Gastroesophageal sphincter (tissue), 4 donors: ENCODE results near the gene FAM32A. TPM values are rescaled to one million over a fixed set of nuclear protein-coding genes. Genes with fewer than 3 reads are reported as not detected.

Source experiments
- ATAC-seq: fragments of 150-250 bp; one replicate; pipeline ENCODE4 v1.9.1; 2016; ENCODE audit warnings: mild to moderate bottlenecking, moderate library complexity
- H3K27ac ChIP-seq, 4 donors: fragments of 200-600 bp; sonication (generic) in 3 of 4; 1 replicate in 3 of 4; 2 replicates in 1 of 4; pipeline ENCODE4 v1.5.1; 2016 to 2019
- H3K27me3 ChIP-seq: fragments of 200-600 bp; sonication (generic); one replicate; pipeline ENCODE4 v1.5.1; 2019
- H3K36me3 ChIP-seq, 2 donors: fragments of 200-600 bp; sonication (generic); one replicate each; pipeline ENCODE4 v1.5.1; 2019; ENCODE audit warnings: control low read depth in 1 of 2
- H3K4me1 ChIP-seq, 3 donors: fragments of 200-600 bp; sonication (generic); 1 replicate in 2 of 3; 2 replicates in 1 of 3; pipeline ENCODE4 v1.5.1; 2016 to 2019; ENCODE audit warnings: control low read depth in 2 of 3
- H3K4me3 ChIP-seq, 2 donors: fragments of 200-600 bp; sonication (generic); one replicate each; pipeline ENCODE4 v1.5.1; 2019; ENCODE audit warnings: mild to moderate bottlenecking in 1 of 2, moderate library complexity in 1 of 2
- H3K9me3 ChIP-seq, 3 donors: fragments of 200-600 bp; sonication (generic); one replicate each; pipeline ENCODE4 v1.5.1; 2017 to 2019; ENCODE audit warnings: control low read depth in 2 of 3
- CTCF ChIP-seq, 4 experiments: fragments of 200-600 bp in 2 of 4; fragments of 450-650 bp in 2 of 4; sonication (generic) in 1 of 4; IDR thresholded peaks; one replicate each; pipeline ENCODE4 v1.5.1; 2017 to 2019; ENCODE audit warnings: antibody characterized with exemption in 4 of 4, mild to moderate bottlenecking in 2 of 4, moderate library complexity in 2 of 4
- EP300 ChIP-seq: sonication (generic); formaldehyde crosslinking; IDR thresholded peaks from one replicate; pipeline ENCODE4 v1.6.1; 2017; ENCODE audit warnings: antibody characterized with exemption, mild to moderate bottlenecking
- POLR2A ChIP-seq, 2 donors: fragments of 450-650 bp; IDR thresholded peaks; one replicate each; pipeline ENCODE4 v1.6.1; 2017; ENCODE audit warnings: antibody characterized with exemption in 2 of 2, mild to moderate bottlenecking in 2 of 2, moderate library complexity in 1 of 2
- POLR2AphosphoS5 ChIP-seq: sonication (generic); formaldehyde crosslinking; IDR thresholded peaks from one replicate; pipeline ENCODE4 v1.6.1; 2017; ENCODE audit warnings: antibody characterized with exemption
- WGBS, 2 donors: methylation state at CpG; one replicate each; pipeline ENCODE4 v1.1.5; 2018; ENCODE audit warnings: low coverage in 1 of 2; 5-methylcytosine and 5-hydroxymethylcytosine counted together
- total RNA-seq, 4 donors: library from RNA; depleted of rRNA; stranded (reverse); fragments of >200 nt; gene quantifications; one replicate each; pipeline ENCODE4 v1.1.0, GENCODE V29; 2016

Gene FAM32A
- total RNA-seq, 4 donors from 2014 or later: 90.1 to 126 (median 104) TPM

GRCh38 chr19:16226878-16227836, 41.9 kb downstream of the FAM32A start:
- H3K4me1 ChIP-seq: no peaks in the 10 kb centered on the region
- H3K27me3 ChIP-seq: no peaks in the 10 kb centered on the region
- peaks cover 0 to 5% (median 0%) of the 10 kb centered on the region in 3 donors for H3K9me3 ChIP-seq
- peaks cover 0 to 99% of the 10 kb centered on the region in 2 donors for H3K36me3 ChIP-seq
- ATAC-seq: no peak
- H3K4me3 ChIP-seq: no peak overlapping the region
- H3K27ac ChIP-seq: no peak overlapping the region
- TF ChIP-seq POLR2AphosphoS5: no peak
- TF ChIP-seq CTCF (IDR thresholded peaks at IDR 0.05): no peak
- no peak for TF ChIP-seq EP300
- no peak for TF ChIP-seq POLR2A (IDR thresholded peaks at IDR 0.05)
- 85% methylated on average over 6 of the region's 33 CpGs; no CpG with 5 or more reads in 1 of the 2 donors for WGBS, 2 donors

GRCh38 chr19:16227837-16228636, 42.8 kb downstream of the FAM32A start:
- Histone ChIP-seq H3K27me3 (no peaks in the 10 kb centered on the region), H3K4me3 (no peak overlapping the region), H3K36me3 (peaks cover 0 to 99% of the 10 kb centered on the region in 2 donors), H3K9me3 (no peaks in the 10 kb centered on the region), H3K4me1 (no peaks in the 10 kb centered on the region), H3K27ac (no peak overlapping the region)
- no peak for ATAC-seq
- TF ChIP-seq POLR2AphosphoS5 (no peak), EP300 (no peak), POLR2A (IDR thresholded peaks at IDR 0.05) (no peak), CTCF (IDR thresholded peaks at IDR 0.05) (no peak)
- 100% methylated on average over 3 of the region's 21 CpGs; no CpG with 5 or more reads in 1 of the 2 donors for WGBS, 2 donors

- H3K4me1 ChIP-seq: no peaks in the 10 kb centered on the region
- peaks cover 0 to 99% of the 10 kb centered on the region in 2 donors for H3K36me3 ChIP-seq
- no peak overlapping the region for H3K4me3 ChIP-seq
- H3K27me3 ChIP-seq: no peaks in the 10 kb centered on the region
- no CpG with 5 or more reads among the region's 21 CpGs for WGBS, 2 donors
- TF ChIP-seq POLR2A (IDR thresholded peaks at IDR 0.05): no peak
- TF ChIP-seq POLR2AphosphoS5: no peak
- no peak for TF ChIP-seq CTCF (IDR thresholded peaks at IDR 0.05)
- no peak for TF ChIP-seq EP300
- H3K9me3 ChIP-seq: no peaks in the 10 kb centered on the region
- no peak overlapping the region for H3K27ac ChIP-seq
- no peak for ATAC-seq
These were observed 43.6 kb downstream of the FAM32A start for GRCh38 chr19:16228637-16229321.

- no peaks in the 10 kb centered on the region for H3K4me1 ChIP-seq
- no CpG with 5 or more reads among the region's 9 CpGs for WGBS, 2 donors
- no peak overlapping the region for H3K4me3 ChIP-seq
- no peak for ATAC-seq
- H3K27me3 ChIP-seq: no peaks in the 10 kb centered on the region
- no peak overlapping the region for H3K27ac ChIP-seq
- TF ChIP-seq EP300 (no peak), POLR2AphosphoS5 (no peak), CTCF (IDR thresholded peaks at IDR 0.05) (no peak), POLR2A (IDR thresholded peaks at IDR 0.05) (no peak)
- H3K36me3 ChIP-seq: peaks cover 0 to 99% of the 10 kb centered on the region in 2 donors
- H3K9me3 ChIP-seq: no peaks in the 10 kb centered on the region
These were observed 44.1 kb downstream of the FAM32A start for GRCh38 chr19:16229322-16229641.
